ENCODE measurements around the gene EIF2S3B.
"Not testable (repeated sequence)": the region's sequence is repeated elsewhere in the genome, so short reads cannot be mapped to it uniquely, and the experiment has no call there.

The EIF2S3B gene

GRCh38 chr12:10505620-10506019 lies at the start of gene EIF2S3B:
TSS of gene EIF2S3B (plus strand) at chr12:10505890. CDS start at chr12:10505903, 13 bp downstream.
- no peak for DNase-seq (ENCODE audit: low read depth)

GRCh38 chr12:10456856-10457255 lies 48.8 kb upstream of the EIF2S3B start:
- no peak for DNase-seq (ENCODE audit: low read depth)

DNA sequence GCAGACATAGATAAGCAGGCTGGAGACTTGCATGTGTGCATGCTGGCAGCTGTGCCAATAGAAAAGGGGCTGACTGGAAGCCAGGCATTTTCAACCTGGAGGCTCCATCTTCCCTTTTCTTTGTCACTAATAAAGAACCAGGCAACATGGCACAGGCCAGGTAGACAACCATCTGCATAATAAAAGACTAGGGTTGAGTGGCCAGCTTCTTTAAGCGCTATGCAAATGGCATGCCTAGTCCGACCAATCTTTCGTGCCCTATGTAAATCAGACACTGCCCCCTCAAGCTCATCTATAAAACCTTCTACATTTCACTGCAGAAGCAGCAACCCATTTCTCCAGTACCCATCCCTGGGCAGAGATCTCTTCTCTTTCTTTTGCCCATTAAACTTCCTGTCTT lies 47.9 kb upstream of the EIF2S3B start:
- DNase-seq (ENCODE audit: low read depth), result no peak

GRCh38 chr12:10466311-10466710 lies 39.4 kb upstream of the EIF2S3B start:
- DNase-seq (ENCODE audit: low read depth), result no peak

- DNase-seq (ENCODE audit: low read depth), result no peak
Measured at GRCh38 chr12:10469701-10470100, 36.0 kb upstream of the EIF2S3B start.

DNA sequence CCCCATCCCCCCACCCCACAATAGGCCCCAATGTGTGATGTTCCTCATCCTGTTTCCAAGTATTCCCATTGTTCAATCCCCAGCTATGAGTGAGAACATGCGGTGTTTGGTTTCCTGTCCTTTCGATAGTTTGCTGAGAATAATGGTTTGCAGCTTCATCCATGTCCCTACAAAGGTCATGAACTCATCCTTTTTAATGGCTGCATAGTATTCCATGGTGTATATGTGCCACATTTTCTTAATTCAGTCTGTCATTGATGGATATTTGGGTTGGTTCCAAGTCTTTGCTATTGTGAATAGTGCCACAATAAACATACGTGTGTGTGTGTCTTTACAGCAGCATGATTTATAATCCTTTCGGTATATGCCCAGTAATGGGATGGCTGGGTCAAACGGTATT lies 32.9 kb upstream of the EIF2S3B start:
- not testable (repeated sequence) for DNase-seq (ENCODE audit: low read depth)

DNA sequence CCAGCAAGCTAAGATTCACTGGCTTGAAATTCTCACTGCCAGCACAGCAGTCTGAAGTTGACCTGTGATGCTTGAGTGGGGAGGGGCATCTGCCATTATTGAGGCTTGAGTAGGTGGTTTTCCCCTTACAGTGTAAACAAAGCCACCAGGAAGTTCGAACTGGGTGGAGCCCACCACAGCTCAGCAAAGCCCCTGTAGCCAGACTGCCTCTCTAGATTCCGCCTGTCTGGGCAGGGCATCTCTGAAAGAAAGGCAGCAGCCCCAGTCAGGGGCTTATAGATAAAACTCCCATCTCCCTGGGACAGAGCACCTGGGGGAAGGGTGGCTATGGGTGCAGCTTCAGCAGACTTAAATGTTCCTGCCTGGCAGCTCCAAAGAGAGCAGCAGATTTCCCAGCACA lies 23.8 kb upstream of the EIF2S3B start:
- not testable (repeated sequence) for DNase-seq (ENCODE audit: low read depth)

DNA sequence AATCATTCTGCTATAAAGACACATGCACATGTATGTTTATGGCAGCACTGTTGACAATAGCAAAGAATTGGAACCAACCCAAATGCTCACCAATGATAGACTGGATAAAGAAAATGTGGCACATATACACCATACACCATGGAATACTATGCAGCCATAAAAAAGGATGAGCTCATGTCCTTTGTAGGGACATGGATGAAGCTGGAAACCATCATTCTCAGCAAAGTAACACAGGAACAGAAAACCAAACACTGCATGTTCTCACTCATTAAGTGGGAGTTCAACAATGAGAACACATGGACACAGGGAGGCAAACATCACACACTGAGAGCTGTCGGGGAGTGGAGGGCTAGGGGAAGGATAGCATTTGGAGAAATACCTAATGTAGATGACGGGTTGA lies 18.4 kb upstream of the EIF2S3B start:
- not testable (repeated sequence) for DNase-seq (ENCODE audit: low read depth)

GRCh38 chr12:10491766-10492165 lies 13.9 kb upstream of the EIF2S3B start:
- no peak for DNase-seq (ENCODE audit: low read depth)

GRCh38 chr12:10497602-10498001 lies 8.1 kb upstream of the EIF2S3B start:
- no peak for DNase-seq (ENCODE audit: low read depth)

DNA sequence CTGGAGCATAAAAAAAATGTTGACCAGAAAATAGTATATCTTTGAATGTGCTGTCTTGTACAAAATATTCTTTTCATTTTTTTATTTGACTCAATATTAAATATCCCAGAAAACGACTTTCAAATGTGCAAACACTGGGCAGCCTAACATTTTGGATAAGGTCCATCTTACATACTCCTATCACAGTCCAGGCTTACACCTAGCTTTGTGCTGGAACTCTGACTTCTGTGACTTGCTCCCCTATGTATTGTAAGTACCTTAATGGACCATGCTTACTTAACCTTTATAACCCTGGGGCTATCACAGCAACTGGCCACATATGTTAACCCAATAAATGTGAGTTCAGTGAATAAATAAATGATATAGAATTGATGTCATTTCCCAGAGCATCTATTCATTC lies 7.6 kb upstream of the EIF2S3B start:
- no peak for DNase-seq (ENCODE audit: low read depth)

DNA sequence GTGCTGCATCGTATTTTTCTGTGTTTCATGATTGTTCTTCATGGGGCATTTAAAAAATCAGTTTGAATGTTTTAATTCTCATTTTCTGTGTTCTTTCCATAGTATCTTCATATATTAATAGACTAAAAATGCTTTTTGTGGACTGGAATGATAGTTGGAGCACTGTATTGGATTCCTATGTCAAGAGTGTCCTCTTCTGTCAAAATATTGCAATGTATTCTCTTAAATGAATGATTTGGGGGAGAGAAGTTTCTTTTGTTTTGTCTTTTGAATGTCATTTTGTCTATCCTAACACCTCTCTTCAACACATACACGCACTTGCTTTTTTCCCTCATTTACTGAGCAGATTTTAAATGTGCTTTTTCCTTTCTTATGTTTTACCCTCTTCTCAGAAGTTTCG lies 4.7 kb upstream of the EIF2S3B start:
- DNase-seq (ENCODE audit: low read depth), result no peak

GRCh38 chr12:10503460-10503859 lies 2.2 kb upstream of the EIF2S3B start:
- DNase-seq (ENCODE audit: low read depth), result no peak

GRCh38 chr12:10511756-10512355 lies 6.2 kb downstream of the EIF2S3B start:
- DNase-seq (ENCODE audit: low read depth), result no peak

DNA sequence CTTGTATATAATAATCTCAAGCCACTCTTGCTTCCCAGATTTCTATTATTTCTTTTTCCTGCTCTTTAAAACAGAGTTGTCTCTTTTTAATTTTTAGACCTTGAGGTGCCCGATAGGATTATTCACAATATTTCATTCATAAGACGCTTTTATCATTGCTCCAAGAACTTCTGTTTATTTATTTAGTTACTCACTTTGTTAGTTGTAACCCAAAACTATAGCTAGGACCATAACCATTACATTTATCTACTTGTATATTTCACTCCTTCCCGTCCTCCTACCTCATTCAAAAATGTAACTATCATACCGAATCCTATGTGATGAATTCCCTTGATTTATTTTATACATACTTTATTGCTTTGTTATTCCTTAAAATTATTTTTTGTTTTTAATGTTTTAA lies 7.1 kb downstream of the EIF2S3B start:
- DNase-seq (ENCODE audit: low read depth), result no peak

DNA sequence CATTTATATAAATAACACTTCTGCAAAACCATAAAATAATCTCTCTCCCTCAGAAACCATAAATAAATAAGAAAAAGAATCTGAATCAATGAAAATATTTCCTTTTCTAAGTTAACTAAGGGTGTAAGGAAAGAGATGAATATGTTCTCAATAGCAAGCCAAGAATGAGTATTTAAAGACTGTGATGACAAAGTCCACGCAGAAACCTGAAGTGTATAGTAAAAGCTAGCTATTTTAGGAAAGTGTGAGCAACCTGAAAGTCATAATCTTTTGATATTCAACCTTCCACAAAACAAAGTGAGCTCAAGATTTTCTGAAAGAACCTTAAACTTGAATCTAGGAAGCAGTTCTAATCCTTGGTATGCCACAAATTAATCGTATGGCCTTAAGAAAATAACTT lies 15.9 kb downstream of the EIF2S3B start:
- DNase-seq (ENCODE audit: low read depth), result no peak

- DNase-seq (ENCODE audit: low read depth), result no peak
Measured at GRCh38 chr12:10528174-10528953, 22.7 kb downstream of the EIF2S3B start.

GRCh38 chr12:10529603-10530002 lies 23.9 kb downstream of the EIF2S3B start:
- no peak for DNase-seq (ENCODE audit: low read depth)

- no peak for DNase-seq (ENCODE audit: low read depth)
Measured at GRCh38 chr12:10537721-10538120, 32.0 kb downstream of the EIF2S3B start.

DNA sequence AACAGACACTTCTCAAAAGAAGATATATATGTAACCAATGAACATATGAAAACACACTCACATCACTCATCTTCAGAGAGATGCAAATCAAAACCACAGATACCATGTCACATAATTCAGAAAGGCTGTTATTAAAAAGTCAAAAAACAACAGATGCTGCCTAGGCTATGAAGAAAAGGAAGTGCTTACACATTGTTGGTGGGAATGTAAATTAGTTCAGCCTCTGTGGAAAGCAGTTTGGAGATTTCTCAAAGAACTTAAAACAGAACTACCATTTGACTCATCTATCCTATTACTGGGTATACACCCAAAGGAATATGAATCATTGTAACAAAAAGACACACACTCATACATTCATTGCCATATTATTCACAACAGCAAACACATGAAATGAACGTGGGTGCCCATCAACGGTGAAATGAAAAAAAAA lies 35.1 kb downstream of the EIF2S3B start:
- DNase-seq (ENCODE audit: low read depth), result no peak

- no peak for DNase-seq (ENCODE audit: low read depth)
Measured at GRCh38 chr12:10543499-10543898, 37.8 kb downstream of the EIF2S3B start.

GRCh38 chr12:10551375-10551774 lies 45.7 kb downstream of the EIF2S3B start:
- DNase-seq (ENCODE audit: low read depth), result no peak

DNA sequence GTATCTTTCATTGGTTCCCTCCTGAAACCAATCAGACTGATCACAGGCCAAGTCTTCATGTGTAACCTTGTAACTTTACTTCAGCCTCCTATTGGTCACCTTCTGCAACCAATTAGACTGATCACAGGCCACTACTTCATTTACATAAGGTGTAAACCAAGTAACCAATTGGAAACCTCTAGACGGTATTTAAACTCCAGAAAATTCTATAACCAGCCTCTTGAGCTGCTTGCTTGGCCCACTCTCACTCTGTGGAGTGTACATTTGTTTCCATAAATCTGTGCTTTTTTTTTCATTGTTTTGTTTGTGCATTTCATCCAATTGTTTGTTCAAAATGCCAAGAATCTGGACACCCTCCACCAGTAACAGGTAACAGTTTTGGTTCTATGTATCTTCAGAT lies 47.5 kb downstream of the EIF2S3B start:
- no peak for DNase-seq (ENCODE audit: low read depth)

DNA sequence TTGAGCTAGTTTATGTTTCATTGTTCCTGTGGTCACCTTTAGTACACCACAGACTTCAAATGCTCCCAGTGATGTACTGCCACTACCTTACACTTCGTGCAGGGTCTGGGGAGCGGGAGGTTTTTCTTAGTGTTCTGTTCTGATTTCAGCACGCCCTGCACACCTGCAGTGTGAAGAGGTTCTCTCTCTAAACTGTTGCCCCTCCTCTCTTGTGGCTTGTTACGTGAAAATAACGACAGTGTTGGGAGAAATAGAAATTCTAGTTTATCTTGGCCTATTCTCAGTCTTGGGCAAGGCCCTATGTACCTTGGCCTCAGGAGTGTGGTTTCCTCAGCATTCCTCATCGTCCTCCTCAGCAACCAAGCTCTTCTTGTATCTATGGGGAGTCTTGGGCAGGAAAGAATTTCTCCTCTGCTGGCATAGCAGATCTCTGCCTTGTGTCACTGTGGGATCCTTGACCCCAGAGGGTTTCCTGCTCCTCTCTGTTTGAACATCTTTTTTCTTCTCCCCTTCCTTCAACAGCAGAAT lies 48.6 kb downstream of the EIF2S3B start:
- no peak for DNase-seq (ENCODE audit: low read depth)

Data from activated T-helper 1 cell treated with Interleukin-2 at 50 U/mL for 16 hours (primary cell).